HG02938 (cell line): ENCODE measurements around the gene TRMT44.

ENCODE experiments used
- ATAC-seq: cut with Tn5 transposase; IDR thresholded peaks from one replicate; pipeline ENCODE4 v1.9.1; 2021; ENCODE audit warnings: mild to moderate bottlenecking, moderate library complexity; ENCODE audit not compliant: unreplicated experiment

TRMT44 gene, protein sequence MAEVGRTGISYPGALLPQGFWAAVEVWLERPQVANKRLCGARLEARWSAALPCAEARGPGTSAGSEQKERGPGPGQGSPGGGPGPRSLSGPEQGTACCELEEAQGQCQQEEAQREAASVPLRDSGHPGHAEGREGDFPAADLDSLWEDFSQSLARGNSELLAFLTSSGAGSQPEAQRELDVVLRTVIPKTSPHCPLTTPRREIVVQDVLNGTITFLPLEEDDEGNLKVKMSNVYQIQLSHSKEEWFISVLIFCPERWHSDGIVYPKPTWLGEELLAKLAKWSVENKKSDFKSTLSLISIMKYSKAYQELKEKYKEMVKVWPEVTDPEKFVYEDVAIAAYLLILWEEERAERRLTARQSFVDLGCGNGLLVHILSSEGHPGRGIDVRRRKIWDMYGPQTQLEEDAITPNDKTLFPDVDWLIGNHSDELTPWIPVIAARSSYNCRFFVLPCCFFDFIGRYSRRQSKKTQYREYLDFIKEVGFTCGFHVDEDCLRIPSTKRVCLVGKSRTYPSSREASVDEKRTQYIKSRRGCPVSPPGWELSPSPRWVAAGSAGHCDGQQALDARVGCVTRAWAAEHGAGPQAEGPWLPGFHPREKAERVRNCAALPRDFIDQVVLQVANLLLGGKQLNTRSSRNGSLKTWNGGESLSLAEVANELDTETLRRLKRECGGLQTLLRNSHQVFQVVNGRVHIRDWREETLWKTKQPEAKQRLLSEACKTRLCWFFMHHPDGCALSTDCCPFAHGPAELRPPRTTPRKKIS

DNA sequence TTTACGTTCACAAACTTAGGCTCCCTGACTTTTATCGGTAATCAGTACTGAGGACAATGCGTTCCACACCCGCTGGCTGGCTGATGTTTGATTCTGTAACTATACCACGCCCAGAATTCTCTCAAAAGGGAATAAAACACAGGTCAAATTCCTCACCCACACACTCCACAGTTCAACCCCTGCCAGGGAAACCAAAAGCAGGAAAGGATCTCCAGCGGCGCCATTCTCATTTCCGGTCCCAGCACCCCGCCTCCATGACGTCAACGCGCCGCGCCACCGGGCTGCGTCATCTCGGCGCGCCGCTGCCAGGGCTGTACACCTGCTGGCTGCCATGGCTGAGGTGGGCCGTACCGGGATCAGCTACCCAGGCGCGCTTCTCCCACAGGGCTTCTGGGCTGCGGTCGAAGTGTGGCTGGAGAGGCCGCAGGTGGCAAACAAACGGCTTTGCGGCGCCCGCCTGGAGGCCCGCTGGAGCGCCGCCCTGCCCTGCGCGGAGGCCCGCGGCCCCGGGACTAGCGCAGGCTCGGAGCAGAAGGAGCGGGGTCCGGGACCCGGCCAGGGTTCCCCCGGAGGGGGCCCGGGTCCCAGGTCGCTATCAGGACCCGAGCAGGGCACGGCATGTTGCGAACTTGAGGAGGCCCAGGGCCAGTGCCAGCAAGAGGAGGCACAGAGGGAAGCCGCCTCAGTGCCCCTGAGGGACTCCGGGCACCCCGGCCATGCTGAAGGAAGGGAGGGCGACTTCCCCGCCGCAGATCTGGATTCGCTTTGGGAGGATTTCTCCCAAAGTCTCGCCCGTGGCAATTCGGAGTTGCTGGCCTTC is at the start of gene TRMT44, which contains the start of gene ACOX3:
TRMT44 (plus strand) TSS at position 286 of the 820 bp plus-strand sequence; CDS start at position 332, 46 bp downstream.
ACOX3 (minus strand) TSS at position 232 of the 820 bp plus-strand sequence. CDS start 24,202 bp downstream, outside the sequence.
- peak; percentile 79 for ATAC-seq

DNA sequence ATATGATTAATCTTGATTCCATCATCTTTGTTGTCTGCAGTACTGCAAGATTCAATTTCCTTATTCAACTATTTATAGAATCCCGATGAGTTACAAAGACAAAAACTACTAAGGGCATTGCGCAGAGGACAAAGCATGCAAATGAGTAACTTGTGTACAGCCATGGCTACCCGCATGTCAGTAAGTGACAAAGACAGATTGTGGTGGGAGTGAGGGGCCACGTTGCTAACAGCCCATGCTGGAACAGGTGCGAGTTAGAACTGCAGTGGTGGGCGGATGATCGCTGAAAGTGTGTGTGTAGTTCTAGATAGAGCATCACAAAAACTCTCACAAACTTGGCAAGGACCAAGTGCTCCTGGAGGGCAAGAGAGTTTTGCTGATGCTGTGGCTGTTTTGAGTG is 49.5 kb upstream of the TRMT44 start:
- ATAC-seq: no peak

DNA sequence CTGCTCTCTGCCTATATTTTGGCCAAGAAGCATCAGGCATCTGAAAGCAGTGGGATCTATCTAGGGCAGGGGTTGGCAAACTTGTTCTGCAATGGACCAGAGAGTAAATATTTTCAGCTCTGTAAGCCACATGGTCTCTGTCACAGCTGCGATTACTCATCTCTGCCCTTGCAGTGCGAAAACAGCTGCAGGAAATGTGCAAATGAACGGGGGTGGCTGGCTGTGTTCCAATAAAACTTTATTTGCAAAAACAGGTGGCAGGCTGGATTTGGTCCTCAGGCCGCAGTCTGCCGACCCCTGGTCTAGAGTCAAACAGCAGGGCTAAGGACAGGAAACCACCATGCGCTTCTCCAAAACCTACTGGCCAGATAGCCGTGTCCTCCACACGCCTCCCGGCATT is 48.6 kb upstream of the TRMT44 start:
- ATAC-seq: peak; percentile 84

DNA sequence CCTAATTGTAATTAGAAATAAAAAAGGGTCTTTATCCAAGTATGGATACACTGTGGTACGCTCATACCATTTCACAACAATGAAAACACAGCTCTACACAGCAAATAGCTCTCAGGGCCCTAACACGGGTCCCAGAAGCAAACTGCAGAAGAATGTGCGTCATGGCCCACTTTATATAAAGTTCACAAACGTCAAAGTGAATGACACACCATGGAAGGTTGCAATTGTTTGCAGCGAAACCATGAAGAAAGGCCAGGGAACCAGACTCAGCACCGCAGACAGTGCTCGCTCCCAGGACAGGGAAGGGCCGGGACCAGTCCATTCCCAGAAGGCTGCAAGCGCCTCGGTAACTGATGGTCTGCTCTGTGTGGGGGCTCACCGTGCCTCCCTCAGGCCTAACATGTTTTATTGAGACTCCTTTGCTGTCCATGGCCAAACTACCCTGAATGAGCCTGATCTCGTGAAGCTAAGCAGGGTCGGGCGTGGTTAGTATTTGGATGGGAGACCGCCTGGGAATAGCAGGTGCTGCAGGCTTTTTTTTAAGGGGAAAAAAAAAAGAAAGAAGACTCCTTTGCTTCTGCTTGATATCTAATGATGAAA is 47.9 kb upstream of the TRMT44 start:
- no peak for ATAC-seq

DNA sequence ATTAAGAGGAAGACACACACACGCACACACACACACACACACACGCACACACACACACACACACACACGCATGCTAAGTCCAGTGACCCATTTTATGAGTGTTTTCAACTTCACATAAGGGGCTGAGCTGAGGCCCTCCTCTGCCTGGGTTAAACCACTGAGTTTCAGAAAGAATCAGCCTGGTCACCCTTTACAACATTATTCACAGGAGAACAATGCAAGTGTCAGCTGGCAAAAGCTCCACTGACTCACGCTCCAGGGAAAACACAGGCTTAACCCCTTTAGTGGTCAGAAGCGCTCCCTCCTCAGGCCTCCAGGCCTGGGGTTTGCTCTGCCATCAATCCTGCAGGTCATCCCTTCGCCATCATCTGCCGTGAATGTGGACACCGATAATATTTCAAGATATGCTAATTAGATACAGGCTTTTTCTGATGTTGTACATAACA is 47.0 kb upstream of the TRMT44 start:
- ATAC-seq: no peak

DNA sequence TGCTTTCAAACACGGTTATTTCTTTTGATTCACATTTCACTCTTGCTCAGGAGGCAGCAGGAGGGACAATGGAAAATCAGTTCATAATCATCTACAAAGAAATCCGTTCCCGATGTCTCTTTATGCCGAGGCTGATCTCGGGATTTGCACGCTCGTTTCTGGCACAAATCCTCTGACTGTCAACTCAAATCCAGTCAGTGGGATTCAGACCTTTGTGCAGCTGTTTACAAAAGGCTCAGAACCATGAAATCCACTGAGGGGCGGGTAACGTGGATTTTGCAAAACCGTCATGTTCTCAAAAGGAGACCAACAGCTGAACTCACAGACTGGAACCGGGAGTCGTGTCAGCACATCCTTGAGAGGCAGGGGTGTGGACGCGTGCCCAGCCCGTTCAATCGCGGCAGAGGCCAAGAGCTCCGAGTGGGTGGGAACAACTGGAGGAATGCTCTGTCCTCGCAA is 46.5 kb upstream of the TRMT44 start:
- no peak for ATAC-seq

DNA sequence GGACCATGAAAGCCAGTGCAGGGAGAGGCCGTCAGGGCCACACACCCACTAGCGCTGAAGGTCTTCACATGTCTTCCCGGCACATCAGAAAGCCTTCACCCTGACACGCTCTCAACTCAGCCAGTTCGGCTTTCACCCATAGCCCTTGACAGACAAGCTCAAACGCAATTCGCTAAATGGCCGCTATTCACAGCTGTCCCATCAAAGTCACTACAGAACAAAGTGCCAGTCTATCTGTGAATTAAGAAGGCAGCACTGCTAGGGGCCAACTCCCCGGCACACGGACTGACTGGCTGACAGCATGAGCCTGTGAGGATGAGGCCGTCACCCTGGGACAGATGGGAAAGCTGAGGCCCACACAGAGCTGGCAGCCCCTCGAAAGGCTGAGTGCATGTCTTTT is 45.8 kb upstream of the TRMT44 start:
- no peak for ATAC-seq

DNA sequence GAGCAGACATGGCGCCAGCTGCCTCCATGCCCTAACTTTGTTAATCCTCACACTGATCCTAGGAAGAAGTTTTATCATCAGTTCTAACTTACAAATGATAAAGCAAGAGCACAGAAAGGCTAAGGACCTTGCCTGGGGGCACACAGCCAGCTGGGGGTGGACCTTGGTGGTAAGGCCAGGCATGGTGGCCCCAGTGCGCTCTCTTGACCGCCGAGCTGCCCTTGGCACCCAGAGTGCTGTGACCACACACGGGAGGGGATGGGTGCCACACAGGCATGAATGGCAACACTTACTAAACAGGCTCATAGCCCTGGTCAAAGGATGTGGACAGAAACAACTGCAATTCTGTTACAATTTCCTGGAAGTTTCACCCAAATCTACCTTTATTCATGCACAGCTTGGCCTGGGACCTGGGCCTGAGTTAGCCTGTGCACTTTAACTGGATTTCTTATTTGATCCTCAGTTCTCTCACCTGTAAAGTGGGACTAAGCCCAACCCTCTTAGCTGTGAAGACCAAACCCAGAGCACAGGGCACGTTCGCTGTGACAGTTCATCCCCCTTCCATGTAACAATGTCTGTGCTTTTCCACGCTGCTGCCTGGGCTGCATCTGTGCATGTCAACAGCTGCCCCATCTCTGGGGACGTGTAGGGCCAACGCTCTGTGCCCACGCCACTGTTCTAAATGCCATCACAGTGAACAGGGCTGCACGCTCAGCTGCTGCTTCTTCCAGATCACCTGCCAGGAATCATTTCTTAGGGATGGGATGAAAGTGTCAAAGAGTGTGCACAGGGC is 44.9 kb upstream of the TRMT44 start:
- ATAC-seq: no peak

DNA sequence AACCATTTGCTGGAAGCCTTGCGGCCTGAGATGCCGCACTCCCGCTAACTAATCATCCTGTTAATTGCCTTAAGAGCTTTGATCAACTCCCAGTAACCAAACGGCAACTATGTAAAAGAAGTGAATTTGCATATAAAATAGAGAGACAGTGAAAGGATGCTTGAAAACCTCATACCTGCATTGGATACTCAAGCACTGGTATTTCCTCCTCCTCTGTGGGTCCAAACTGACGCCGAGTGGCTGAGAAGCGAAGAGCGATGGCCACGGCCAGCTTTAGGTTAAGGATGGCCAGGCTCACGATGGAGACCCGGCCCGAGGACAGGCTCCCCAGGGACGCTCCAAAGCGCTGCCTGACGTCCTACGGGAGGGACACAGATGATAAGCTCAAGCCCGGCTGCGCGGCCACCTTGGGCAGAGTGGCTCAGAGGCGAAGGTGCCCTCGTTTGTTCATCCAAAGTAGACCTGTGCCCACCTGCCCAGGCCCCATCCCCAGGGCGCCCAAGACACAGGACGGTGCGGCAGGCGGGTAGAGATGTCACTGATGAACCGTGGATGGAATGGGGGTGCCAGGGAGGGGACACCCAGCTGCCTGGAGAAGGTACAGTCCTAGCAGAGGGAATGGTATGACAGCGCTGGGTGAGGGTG is 43.7 kb upstream of the TRMT44 start:
- ATAC-seq: no peak

DNA sequence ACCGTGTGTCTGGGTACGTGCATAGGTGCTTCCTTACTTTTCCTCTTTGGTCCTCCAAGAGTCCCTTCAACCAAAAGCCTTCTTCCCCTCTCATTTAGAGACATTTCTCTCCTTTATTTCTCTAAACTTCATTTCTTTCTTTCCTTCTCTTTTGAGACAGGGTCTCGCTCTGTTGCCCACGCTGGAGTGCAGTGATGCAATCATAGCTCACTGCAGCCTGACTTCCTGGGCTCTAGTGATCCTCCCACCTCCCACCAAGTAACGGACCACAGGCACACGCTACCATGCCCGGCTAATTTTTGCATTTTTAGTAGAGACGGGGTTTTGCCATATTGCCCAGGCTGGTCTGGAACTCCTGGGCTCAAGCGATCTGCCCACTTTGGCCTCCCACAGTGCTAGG is 42.2 kb upstream of the TRMT44 start:
- no peak for ATAC-seq

DNA sequence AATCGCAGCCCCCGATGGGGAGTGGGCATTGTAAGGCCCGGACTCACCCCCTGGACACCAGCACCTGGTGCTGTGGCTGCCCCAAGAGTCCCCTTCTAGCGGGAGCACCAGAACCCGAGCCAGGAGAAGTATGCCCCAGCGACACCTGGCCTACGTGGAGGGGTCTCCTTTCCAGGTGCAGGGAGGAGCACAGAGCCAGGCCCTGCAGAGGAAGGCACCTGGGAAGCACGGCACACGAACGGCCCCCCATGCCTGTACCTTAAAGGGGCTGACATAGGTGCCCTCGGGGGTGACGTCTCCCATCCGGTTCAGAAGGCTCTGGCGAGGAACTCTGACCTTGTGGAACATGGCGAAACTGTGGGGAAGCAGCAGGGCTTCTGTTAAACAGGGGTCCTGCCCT is 41.3 kb upstream of the TRMT44 start:
- no peak for ATAC-seq

DNA sequence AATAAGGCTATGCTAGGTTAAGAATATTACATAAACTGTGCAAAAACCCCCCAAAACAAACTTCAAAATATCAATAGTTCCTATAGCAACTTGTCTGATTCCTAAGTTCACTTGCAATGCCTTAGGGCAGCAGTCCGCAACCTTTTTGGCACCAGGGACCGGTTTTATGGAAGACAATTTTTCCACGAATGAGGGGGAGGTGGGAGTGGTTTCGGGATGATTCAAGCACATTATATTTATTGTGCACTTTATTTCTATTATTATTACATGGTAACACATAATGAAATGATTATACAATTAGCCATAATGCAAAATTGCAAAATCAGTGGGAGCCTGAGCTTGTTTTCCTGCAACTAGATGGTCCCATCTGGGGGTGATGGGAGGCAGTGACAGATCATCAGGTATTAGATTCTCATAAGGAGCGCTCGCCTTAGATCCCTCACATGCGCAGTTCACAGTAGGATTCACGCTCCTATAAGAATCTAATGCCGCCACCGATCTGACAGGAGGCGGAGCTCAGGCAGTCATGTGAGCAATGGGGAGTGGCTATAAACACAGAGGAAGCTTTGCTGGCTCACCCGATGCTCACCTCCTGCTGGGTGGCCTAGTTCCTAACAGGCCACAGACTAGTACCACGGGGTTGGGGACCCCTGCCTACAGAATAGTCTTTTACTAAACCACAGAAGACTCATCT is 39.8 kb upstream of the TRMT44 start:
- ATAC-seq: no peak

DNA sequence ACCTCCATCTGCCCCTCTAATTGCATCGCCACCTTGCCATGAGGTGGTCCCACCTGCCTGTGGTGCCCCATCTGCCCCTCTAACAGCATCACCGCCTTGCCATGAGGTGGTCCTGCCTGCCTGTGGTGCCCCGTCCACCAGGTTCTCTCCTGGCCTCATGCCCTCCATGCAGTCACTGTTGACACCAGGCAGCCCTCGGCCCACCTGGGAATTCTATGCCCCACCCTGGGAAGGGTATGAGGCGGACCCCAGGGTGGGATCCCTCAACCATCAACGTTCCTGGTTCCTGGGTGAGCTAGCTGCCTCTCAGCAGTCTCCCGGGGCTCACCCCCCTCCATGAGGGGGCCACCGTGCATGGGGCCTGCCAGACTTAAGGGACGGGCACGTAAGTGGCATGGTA is 38.9 kb upstream of the TRMT44 start:
- ATAC-seq: no peak

DNA sequence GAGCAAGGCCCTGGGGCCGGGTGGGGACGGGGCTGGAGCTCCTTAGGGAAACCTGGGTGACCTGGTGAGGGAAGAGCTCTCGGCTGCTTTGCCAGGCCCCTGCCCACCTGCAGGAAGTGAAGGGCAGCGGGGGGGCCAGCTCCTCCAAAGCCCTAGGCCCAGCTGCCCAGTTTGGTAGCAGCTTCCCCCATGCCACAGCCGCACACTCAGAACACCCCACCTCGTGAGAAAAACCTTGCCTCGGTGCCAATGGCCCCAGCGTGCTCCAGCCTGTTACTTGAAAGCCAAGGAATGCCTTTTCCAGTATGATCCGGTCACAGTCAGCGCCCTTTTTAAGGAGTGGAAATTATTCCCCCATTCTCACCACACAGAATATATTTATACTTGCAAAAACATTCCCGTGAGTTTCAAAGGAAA is 38.4 kb upstream of the TRMT44 start:
- ATAC-seq: no peak

DNA sequence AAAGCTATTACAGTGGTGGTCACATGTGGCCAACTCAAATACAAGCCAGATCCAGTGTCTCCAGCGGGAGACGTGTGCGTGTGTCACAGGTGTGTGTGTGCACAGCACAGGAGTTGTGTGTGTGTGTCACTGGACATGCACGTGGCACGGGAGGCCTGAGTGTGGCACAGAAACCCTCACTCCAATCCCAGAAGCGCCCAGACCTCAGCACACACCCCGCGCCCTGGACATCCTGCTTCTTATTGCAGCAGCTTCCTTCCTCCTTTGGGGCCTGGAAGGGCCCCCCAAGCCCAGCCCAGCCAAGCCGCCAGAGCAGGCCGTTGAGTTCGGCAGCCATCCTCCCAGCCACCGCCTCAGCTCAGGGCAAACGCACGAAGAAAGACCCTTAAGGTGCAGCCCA is 37.9 kb upstream of the TRMT44 start:
- ATAC-seq: no peak

DNA sequence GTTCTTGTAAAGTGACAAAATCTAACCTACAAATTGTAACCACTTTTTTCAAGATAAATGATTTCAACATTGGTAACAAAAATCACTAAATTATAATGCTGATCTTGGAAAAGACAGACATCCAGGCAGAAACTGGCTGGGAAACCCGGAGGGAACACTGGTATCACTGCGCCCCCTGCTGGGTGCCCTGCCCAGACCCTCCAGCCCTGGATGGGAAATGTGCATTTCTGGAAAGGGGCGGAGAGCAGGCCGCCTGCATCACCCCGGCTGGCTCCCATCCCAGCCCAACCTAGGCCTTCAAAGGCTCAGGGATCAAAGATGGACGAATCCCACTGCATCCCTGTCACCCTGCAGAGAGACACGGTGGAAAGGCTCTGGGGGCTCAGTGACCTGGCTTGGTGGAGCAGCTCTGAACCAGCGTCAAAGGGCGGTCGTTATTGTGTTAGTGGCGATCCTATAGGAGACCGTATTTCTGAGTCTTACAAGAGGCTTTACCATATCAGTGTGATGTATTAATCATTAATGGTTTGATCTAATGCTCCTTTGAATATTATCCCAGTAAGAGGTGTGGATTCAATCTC is 37.3 kb upstream of the TRMT44 start:
- ATAC-seq: no peak

DNA sequence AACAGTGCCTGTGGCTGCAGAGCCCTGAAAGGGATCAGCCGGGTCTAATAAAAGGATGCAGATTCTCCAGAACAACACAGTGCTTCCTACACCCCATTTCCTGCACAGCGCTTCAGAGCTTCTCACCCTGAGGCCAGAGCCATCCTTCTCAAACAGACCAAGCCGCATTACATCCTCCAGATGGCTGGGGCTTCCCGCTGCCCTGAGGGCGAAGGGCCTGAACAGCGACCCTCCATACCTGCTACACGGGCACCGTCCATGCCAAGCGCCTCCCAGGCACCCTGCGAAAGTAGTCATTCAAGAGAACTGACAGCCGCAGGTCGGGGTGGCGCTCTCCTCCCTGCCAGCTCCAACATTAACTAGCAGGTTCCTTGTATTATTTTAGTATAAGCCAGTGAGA is 36.6 kb upstream of the TRMT44 start:
- ATAC-seq: no peak

DNA sequence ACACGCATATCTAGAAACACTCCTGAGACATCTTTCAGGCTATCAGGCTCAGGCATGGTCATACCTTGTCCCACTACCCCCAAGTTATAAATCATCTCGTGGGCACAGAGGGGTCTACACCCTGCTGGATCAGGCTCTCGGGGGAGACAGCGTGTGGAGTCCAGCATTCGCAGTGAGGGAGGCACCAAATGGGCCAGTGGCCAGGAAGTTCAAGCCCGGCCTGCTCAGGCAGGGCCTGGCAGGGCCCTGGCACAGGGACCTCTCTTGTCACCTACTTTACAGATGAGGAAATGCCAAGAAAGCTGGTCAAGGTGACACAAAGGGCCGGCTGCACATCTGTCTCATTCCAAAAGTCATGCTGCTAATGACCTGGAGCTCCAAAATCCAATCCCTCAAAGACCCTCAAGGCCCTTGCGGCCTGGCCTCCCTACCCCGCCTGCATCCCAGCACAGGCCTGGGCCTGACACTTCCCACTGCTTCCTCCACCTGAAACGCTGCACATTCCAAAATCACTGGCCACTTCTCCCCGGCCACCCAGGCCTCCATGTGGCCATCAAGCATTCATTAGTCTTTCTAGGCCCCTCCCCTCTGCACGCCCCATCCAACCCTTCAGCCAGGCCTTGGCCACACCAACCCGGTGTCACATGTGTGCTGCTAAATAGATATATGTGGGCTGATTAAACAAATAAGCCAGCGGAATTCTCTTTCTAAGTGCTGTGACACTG is 35.6 kb upstream of the TRMT44 start:
- ATAC-seq: no peak
